IPS-20b (cell line): ENCODE results near the gene RFC2.
"Not testable (repeated sequence)": the region's sequence is repeated elsewhere in the genome, so short reads cannot be mapped to it uniquely, and the experiment has no call there.

Experiments used
- H3K27ac ChIP-seq: one replicate; pipeline ENCODE4 v1.5.1; 2013; ENCODE audit warnings: low read length
- H3K27me3 ChIP-seq: 2 replicates; pipeline ENCODE4 v1.6.1; 2013; ENCODE audit warnings: mild to moderate bottlenecking, low read length, inconsistent platforms; ENCODE audit not compliant: insufficient read depth
- H3K36me3 ChIP-seq: 2 replicates; pipeline ENCODE4 v1.6.1; 2013; ENCODE audit warnings: low read depth, mild to moderate bottlenecking, inconsistent platforms, low read length, moderate library complexity; ENCODE audit not compliant: insufficient read depth
- H3K4me1 ChIP-seq: 2 replicates; pipeline ENCODE4 v1.6.1; 2013; ENCODE audit warnings: mild to moderate bottlenecking, control low read depth, inconsistent platforms, low read length, moderate library complexity; ENCODE audit not compliant: insufficient read depth
- H3K4me3 ChIP-seq: 2 replicates; pipeline ENCODE4 v1.5.1; 2013; ENCODE audit warnings: mild to moderate bottlenecking, low read length, inconsistent platforms
- H3K9ac ChIP-seq: 2 replicates; pipeline ENCODE4 v1.6.1; 2013; ENCODE audit warnings: low read depth, mild to moderate bottlenecking, inconsistent platforms, low read length, moderate library complexity
- H3K9me3 ChIP-seq: 2 replicates; pipeline ENCODE4 v1.6.1; 2013; ENCODE audit warnings: mild to moderate bottlenecking, low read depth, low read length, inconsistent platforms; ENCODE audit not compliant: insufficient read depth

Gene RFC2

DNA sequence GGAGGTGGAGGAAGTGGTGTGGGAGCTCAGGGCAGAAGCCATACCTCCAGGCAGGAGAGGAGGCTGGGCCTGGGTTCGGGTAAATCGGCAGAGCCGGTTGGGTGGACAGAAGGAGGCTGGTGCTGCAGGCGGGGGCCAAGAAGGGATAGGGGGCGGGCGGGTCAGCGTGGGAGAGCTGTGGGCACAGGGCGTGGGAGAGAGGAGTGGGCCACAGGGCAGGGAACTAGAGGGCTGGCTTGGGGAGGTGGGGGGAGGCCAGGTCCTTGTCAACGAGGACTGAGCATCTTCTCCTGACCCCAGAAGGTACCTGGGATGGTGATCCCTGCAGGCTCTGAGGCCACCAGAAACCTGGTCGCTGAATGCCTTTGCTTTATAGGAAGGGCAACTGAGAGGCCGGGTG lies 32.5 kb downstream of the RFC2 start:
- Histone ChIP-seq H3K27ac (no peak overlapping the region), H3K27me3 (no peaks in the 10 kb centered on the region), H3K36me3 (peaks cover 10% of the 10 kb centered on the region; the same call in 1 of the 2 replicates), H3K4me3 (no peak overlapping the region), H3K4me1 (no peaks in the 10 kb centered on the region), H3K9ac (no peak overlapping the region), H3K9me3 (no peaks in the 10 kb centered on the region)

DNA sequence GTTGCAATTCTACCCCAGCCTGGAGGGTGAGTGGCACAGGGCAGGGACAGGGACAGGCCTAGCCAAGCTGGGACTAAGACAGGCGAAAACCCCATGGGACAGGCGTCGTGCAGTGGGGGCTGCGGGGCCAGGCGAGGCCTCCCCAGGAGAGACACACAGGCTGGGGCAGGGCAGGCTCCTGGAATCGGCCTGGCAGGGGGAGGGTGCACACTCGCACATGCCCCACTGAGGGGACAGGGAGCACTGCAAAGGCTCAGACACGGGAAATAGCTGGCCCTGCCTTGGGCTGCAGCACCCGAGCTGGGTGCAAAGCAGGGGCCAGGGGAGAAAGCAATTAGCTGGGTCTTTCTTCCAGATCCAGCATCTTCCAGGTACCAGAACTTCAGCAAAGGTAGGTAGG lies 34.0 kb downstream of the RFC2 start:
- H3K4me3 ChIP-seq: no peak overlapping the region
- H3K27me3 ChIP-seq: no peaks in the 10 kb centered on the region
- no peaks in the 10 kb centered on the region for H3K4me1 ChIP-seq
- no peaks in the 10 kb centered on the region for H3K9me3 ChIP-seq
- H3K27ac ChIP-seq: no peak overlapping the region
- H3K9ac ChIP-seq: no peak overlapping the region
- H3K36me3 ChIP-seq: 0 out of 2 replicates have a peak, but pooled peaks cover 2% of the 10 kb centered on the region

DNA sequence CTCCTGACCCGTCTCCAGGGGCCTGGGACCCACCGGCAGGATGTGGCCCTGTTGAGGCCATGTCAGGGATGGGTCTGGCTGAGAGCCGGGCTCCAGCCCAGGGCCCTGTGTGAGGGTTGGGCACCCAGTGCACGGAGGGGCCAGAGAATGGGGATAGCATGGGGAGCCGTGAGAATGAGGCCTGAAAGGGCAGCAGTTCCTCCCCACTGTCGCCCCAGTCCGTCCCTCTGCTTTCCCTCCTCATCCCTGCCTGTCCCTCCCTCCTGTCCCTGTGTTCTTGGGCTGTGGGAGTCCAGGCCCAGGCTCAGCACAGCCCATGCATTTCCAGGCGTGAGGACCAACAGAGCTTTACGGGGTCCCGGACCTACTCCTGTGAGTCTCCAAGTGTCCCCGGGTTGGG lies 34.8 kb downstream of the RFC2 start:
- Histone ChIP-seq H3K36me3 (no peaks in the 10 kb centered on the region), H3K9ac (no peak overlapping the region), H3K4me3 (no peak overlapping the region), H3K4me1 (no peaks in the 10 kb centered on the region), H3K9me3 (no peaks in the 10 kb centered on the region), H3K27me3 (no peaks in the 10 kb centered on the region), H3K27ac (no peak overlapping the region)

DNA sequence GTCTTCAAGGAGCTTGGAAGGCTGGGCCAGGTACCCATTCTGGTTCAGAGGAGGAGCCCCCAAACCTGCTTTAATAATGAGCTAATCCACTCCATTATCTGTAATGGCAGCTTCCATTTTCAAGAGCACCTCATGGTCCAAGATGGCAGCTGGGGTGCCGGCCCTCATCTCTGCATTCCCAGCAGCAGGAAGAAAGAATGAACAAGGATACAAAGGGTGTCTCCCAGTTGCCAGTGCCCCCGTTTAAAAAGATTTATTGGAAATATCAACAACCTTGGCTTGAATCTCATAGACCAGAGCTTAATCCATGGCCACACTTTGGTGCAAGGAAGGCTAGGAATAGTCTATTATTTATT lies 35.9 kb downstream of the RFC2 start:
- no peak overlapping the region for H3K4me3 ChIP-seq
- no peaks in the 10 kb centered on the region for H3K9me3 ChIP-seq
- no peaks in the 10 kb centered on the region for H3K27me3 ChIP-seq
- H3K9ac ChIP-seq: no peak overlapping the region
- H3K27ac ChIP-seq: no peak overlapping the region
- H3K4me1 ChIP-seq: no peaks in the 10 kb centered on the region
- no peaks in the 10 kb centered on the region for H3K36me3 ChIP-seq

DNA sequence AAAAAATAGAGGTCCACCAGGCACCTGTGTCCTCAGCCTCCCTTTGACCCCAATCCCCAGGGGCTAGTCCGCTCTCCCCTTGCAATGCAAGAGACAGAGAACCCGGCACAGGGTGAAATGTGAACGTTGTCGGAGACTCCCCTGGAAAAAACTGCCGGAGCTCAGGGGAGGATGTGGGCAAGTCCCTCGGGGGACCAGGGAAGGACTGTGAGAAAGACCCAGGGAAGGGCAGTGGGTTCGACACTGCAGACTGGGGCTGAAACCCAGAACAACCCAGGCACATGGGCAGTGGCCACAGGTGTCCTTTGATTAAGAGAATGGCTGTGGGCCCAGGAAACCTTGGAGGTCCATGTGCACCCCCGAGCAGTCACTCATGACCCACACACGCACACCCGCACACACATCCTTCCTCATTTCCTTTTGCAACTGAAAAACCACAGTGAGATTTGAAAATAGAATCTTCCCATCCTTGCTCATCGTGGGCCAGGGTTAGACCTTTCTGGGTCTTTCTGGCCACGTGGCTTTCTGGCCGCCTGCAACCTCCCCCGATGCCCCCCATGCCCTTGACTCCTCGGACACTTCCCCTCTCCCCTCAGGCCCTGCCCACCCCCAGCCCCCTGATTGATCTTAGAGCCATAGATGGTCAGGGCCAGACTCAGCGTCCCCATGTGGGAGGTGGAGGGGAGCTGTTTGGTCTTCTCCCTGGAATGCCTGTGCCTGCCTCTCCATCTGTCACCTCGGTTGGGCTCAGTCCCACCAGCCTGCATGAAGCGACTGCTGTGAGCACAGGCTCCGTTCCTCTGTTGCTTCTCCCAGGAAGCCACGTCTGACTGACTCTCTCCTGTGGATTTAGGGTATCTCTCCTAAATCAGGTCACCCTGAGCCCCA lies 36.5 kb downstream of the RFC2 start:
- Histone ChIP-seq H3K36me3 (no peaks in the 10 kb centered on the region), H3K27me3 (no peaks in the 10 kb centered on the region), H3K4me3 (no peak overlapping the region), H3K27ac (no peak overlapping the region), H3K4me1 (no peaks in the 10 kb centered on the region), H3K9ac (no peak overlapping the region), H3K9me3 (no peaks in the 10 kb centered on the region)

DNA sequence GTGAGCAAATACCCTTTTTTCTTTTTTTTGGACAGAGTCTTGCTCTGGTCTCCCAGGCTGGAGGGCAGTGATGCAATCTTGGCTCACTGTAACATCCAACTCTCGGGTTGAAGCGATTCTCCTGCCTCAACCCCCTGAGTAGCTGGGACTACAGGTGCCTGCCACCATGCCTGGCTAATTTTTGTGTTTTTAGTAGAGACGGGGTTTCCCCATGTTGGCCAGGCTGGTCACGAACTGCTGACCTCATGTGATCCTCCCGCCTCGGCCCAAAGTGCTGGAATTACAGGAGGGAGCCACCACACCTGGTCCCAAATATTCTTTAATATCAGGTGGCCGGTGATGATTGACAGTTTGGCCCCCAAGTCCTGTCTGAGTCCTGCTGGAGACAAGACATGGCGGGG lies 37.8 kb downstream of the RFC2 start:
- H3K4me3 ChIP-seq: no peak overlapping the region
- H3K9ac ChIP-seq: no peak overlapping the region
- H3K27me3 ChIP-seq: no peaks in the 10 kb centered on the region
- no peaks in the 10 kb centered on the region for H3K4me1 ChIP-seq
- H3K27ac ChIP-seq: no peak overlapping the region
- no peaks in the 10 kb centered on the region for H3K36me3 ChIP-seq
- H3K9me3 ChIP-seq: no peaks in the 10 kb centered on the region

DNA sequence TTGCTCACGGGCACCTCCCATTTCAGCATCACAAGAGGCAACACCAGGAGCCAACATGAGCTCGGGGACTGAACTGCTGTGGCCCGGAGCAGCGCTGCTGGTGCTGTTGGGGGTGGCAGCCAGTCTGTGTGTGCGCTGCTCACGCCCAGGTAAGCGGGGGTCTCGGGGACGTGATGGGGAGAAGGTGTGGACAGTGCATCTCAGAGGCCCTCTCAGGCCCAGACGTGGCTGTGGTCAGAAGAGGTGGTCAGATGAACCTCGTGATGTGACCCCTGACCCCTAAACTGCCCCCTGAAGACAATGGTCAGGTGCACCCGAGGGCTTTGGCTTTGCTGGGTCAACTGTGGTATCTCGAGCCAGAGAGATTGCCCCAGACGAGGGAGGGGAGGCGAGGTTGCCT lies 38.3 kb downstream of the RFC2 start:
- H3K27me3 ChIP-seq: no peaks in the 10 kb centered on the region
- no peak overlapping the region for H3K4me3 ChIP-seq
- no peak overlapping the region for H3K27ac ChIP-seq
- no peak overlapping the region for H3K9ac ChIP-seq
- H3K4me1 ChIP-seq: no peaks in the 10 kb centered on the region
- no peaks in the 10 kb centered on the region for H3K36me3 ChIP-seq
- H3K9me3 ChIP-seq: no peaks in the 10 kb centered on the region

DNA sequence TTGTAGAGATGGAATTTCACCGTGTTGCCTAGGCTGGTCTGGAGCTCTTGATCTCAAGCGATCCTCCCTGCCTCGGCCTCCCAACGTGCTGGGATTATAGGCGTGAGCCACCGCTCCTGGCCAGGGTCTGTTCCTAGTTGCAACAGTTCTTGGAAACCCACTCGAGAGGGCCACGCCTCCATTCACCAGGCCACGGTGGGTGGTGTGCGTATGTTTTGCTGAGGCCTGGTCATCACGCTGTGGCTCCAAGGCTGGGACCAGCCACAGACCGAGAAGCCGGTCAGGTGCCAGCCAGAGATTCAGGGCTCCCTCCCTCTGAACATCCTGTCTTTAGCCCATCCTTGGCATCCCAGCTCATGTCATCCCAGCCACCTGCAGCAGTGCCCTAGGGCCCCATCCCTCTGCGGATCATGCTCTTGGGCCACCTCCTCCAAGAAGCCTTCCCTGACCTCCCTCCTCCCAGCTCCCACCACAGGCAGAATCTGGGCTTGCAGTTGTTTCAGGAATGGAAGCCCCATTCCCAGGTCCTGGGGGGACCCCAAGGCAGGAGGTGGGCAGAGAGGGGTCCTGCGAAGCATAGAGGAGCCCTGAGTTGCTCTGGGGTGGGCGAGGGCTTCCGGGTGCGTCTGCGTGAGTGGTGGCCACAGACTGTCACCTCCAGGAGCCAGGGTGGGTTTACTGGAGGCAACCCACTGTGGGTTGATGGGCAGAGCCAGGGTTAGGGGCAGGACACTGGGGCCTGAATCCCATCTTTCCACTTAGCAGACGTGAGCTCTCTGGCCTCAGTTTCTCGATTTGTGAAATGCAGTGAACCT lies 39.2 kb downstream of the RFC2 start:
- no peaks in the 10 kb centered on the region for H3K36me3 ChIP-seq
- no peak overlapping the region for H3K27ac ChIP-seq
- no peaks in the 10 kb centered on the region for H3K9me3 ChIP-seq
- H3K27me3 ChIP-seq: no peaks in the 10 kb centered on the region
- no peak overlapping the region for H3K9ac ChIP-seq
- no peak overlapping the region for H3K4me3 ChIP-seq
- H3K4me1 ChIP-seq: no peaks in the 10 kb centered on the region

DNA sequence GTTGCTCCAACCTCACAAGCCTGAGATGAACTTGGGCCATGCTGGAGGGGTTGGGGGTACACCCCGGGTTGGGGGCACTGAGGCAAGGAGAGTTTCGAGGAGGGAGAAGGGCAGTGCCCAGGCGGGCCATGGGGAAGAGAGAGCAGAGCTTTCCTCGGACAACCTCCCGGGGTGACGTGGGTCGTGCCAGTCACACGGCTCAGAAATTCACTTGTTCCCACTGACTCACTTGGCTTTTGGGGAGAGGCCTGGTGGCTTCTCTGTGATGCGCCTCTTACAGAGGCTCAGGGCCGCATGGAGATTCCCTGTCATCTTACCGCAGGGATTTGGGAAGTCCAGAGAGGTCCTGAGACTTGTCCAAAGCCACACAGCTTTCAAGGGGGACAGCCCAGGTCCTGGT lies 41.5 kb downstream of the RFC2 start:
- H3K9ac ChIP-seq: no peak overlapping the region
- H3K4me3 ChIP-seq: no peak overlapping the region
- H3K27ac ChIP-seq: no peak overlapping the region
- H3K36me3 ChIP-seq: no peaks in the 10 kb centered on the region
- H3K4me1 ChIP-seq: no peaks in the 10 kb centered on the region
- no peaks in the 10 kb centered on the region for H3K9me3 ChIP-seq
- no peaks in the 10 kb centered on the region for H3K27me3 ChIP-seq

DNA sequence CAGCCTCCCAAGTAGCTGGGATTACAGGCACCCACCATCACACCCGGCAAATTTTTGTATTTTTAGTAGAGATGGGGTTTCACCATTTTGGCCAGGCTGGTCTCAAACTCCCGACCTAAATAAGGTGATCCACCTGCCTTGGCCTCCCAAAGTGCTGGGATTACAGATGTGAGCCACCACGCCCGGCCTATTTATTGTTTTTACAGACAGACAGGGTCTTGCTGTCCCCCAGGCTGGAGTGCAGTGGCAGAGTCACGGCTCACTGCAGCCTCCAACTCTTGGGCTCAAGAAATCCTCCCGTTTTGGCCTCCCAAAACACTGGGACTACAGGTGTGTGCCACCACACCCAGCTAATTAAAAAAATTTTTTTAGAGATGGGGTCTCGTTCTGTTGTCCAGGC lies 46.0 kb downstream of the RFC2 start:
- H3K9me3 ChIP-seq, H3K36me3 ChIP-seq, H3K27me3 ChIP-seq, H3K4me1 ChIP-seq, H3K4me3 ChIP-seq, H3K9ac ChIP-seq, H3K27ac ChIP-seq: not testable (repeated sequence)

DNA sequence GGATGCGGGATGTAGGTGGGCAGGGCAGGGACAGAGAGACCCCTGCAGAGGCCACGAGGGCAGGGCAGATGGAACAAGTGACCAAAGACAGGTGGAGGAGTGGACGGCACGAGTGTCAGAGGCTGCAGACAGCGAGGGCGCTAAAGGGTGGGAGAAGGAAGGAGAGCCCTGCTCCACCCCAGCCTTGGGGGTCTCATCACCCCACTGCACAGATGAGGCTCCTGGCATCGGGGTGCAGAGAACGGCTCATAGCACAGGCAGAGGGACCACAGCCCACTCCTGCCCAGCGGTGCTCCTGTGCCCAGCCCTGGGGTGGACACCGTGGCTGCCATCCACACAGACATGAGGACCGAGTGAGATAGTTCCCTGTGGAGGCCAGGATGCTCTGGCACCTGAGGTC lies 46.6 kb downstream of the RFC2 start:
- H3K9ac ChIP-seq: no peak overlapping the region
- no peak overlapping the region for H3K27ac ChIP-seq
- no peaks in the 10 kb centered on the region for H3K9me3 ChIP-seq
- no peaks in the 10 kb centered on the region for H3K4me1 ChIP-seq
- no peaks in the 10 kb centered on the region for H3K36me3 ChIP-seq
- no peak overlapping the region for H3K4me3 ChIP-seq
- H3K27me3 ChIP-seq: no peaks in the 10 kb centered on the region

DNA sequence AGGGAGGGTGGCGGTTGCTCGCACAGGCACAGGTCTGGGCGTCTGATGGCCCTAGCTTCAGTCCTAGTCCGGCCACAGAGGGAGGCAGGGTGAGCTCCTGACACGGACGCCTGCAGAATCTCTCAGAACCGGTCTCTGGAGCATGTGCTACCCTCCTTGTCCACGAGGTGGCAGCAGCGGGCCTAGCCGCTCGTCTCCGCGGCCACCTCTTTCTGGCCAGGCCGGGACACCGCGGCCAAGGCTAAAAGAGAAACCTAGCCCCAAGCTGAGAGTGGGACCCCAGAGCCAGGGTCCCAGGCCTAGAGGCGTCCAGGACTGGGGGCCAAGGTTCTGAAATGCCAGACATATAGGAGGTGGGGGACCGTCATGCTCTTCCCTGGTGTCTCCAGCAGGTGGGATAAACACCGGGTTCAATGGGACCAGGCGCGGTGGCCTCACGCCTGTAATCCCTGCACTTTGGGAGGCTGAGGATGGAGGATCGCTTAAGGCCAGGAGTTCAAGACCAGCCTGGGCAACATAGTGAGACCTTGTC lies 47.5 kb downstream of the RFC2 start:
- no peaks in the 10 kb centered on the region for H3K9me3 ChIP-seq
- H3K27me3 ChIP-seq: no peaks in the 10 kb centered on the region
- H3K36me3 ChIP-seq: no peaks in the 10 kb centered on the region
- H3K27ac ChIP-seq: no peak overlapping the region
- no peak overlapping the region for H3K4me3 ChIP-seq
- H3K9ac ChIP-seq: no peak overlapping the region
- H3K4me1 ChIP-seq: no peaks in the 10 kb centered on the region
